Activated CD8-positive, alpha-beta memory T cell treated with anti-CD3 and anti-CD28 coated beads, Interleukin-2, amount 50 U/mL, for 4 hours (primary cell): ENCODE data around the gene UBL7.

Source experiments
- DNase-seq: peaks from one replicate; pipeline ENCODE4 v3.0.0-alpha.2; 2020

Gene UBL7

DNA sequence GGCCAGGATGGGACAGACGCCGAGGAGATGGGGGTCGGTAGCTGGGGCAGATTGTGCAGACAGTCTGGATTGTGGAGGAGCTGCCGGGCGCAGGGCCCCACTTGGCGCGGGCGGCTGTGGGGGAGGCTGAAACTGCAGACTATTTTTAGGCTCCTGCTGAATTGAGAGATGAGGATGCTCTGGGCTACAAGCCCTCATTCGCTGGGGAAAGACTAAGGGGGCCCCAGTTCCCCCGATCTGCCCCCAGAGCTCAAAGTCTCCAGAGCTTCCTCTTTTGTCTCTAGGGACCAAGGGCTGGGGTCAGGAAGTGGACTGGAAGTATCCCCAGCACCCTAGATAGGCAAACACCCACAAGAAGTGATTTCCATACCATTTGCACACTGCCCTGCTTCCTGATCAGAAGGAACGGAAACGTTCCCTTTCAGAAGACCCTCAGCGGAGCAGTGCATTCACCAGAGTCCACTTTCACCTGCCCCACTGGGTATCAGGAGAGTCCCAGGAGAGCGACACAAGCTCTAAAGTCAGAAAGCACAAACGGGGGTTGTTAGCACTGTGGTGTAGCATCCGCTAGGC lies 56.9 kb downstream of the UBL7 start:
- no peak for DNase-seq

DNA sequence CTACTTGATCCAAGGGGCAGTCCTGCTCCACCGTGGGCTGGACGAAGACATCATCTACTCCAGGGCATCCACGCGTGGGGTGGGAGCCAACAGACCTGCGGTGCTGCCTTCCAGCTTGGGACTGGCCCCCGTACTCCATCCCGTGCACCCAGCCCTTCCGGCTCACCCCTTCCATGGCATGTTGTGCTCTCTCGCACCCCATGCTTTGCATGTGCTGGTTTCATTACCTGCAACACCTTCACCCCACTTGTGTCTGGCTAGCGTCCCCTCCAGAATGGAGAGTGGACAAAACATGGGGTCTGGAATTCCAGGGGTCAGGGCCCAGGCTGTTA lies 57.4 kb downstream of the UBL7 start:
- no peak for DNase-seq

GRCh38 chr15:74402873-74403587 lies 57.9 kb downstream of the UBL7 start:
- peak; percentile 78 for DNase-seq

DNA sequence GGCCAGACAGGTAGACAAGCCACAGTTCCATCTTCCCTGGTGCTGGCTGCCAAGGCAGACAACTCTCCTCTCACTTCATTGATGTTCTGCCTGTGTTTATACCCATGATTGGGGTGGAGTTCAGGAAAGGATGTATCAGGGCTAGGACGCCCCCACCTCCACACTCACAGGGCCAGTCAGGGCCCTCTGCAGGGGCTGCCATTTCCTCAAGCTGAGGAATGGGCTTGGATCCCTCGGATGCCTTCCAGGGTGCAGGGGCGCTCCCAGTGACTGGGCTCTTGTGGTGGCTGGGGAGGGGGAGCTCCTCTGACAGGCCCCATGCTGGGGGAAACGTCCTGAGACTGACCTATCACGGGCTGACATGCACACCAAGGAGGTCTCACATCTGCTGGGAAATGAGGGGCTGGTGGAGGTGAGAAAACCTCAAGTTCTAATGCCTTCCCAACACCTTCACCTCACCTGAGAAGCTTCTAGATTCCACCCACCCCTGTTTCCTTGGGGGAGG lies 58.6 kb downstream of the UBL7 start:
- no peak for DNase-seq

GRCh38 chr15:74400915-74401757 lies 59.8 kb downstream of the UBL7 start:
- no peak for DNase-seq

GRCh38 chr15:74400313-74400860 lies 60.6 kb downstream of the UBL7 start:
- no peak for DNase-seq

DNA sequence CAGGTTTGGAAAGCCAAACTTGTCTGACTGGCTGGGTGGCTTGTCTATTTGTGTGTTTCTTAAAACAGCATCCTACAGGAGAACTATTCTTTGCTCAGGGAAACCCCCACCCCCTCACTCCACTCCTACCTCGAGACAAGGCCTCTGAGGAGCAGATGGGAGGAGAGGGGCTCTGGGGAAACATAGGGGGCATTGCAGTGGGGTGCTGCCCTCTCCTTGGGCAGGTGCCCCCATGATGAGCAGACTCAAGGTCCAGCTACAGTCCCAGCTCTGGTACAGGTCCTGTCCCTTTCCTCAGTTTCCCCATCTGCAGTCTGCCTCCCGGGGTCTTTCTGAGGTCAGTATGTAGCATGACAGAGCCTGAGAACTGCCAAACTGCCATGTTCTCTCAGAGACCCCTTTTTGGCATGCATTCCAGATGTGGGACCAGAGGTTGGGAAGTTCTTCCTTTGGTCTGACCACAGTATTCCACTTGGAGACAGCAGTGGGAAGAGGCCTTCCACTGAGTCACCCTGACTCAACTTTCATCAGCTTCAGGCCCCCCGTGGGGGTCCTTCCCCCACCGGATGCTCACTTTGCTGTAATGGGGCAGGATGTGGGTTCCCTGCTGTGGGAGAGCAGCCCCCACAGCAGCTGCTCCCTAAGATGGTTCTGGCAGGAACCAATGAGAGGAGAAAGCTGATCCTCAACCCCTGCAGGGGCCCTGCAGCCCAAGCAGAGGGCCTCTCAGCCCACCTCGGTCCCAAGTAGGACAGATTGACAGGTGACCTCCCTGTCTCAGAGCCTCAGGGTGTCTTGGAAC lies 61.2 kb downstream of the UBL7 start:
- peak; percentile 66 for DNase-seq

GRCh38 chr15:74399100-74399499 lies 61.9 kb downstream of the UBL7 start:
- no peak for DNase-seq

GRCh38 chr15:74398183-74398582 lies 62.8 kb downstream of the UBL7 start:
- DNase-seq = no peak

GRCh38 chr15:74397239-74398068 lies 63.5 kb downstream of the UBL7 start:
- DNase-seq = no peak

DNA sequence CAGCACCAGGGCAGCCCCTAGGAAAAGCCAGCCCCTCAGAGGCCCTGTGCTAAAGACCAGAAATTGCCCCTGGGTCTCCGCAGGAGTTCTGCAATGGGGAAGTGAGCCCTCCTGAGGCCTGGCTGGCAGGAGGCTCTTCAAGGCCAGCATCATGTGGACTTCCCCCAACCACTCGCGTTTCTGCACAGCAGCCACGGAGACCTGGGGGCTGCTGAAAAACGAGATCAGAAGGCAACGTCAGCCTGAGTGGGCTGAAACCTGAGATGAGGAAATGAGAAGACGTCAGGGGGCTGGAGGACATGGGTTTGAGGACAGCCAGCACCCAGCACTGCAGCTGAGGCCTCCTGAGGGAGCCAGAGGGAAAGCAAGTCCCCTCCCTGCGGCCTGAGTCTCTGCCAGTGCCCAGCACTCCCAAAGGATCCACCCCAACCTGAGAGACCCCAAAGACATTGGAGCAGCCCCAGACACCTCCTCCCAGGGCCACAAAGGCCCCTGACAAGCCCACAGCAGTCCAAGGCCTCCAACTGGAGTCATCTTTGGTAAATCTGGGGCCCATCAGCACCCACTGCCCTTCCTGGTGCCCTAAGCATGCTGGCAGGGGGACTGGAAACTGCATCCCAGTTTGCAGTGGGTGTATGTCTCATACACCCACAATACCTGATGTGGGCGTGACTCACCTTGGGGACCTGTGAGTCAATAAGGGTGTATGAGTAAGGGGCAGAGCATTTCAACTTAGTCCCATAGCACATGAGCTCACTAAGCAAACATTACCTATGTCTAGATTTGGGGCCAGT lies 64.3 kb downstream of the UBL7 start:
- DNase-seq = peak; percentile 70

- DNase-seq = no peak
These were observed 64.9 kb downstream of the UBL7 start for GRCh38 chr15:74396146-74396438.
